GM12891 (cell line): ENCODE data around the gene ZNF445.
"Not testable (repeated sequence)": the region's sequence is repeated elsewhere in the genome, so short reads cannot be mapped to it uniquely, and the experiment has no call there.

Experiments used
- PAX5 ChIP-seq: IDR thresholded peaks from 2 replicates; pipeline ENCODE4 v1.6.1; 2011; ENCODE audit warnings: low read length, moderate library complexity, mild to moderate bottlenecking; ENCODE audit not compliant: insufficient read depth, severe bottlenecking
- POLR2A ChIP-seq: IDR thresholded peaks from 2 replicates; pipeline ENCODE4 v1.6.1; 2011; ENCODE audit warnings: low read depth, low read length, control low read depth
- POLR2AphosphoS5 ChIP-seq: IDR thresholded peaks from 2 replicates; pipeline ENCODE4 v1.6.1; 2011; ENCODE audit warnings: low read depth, low read length, control low read depth
- POU2F2 ChIP-seq: IDR thresholded peaks from 2 replicates; pipeline ENCODE4 v1.6.1; 2011; ENCODE audit warnings: low read depth, mild to moderate bottlenecking, control low read depth, low read length, moderate library complexity
- TAF1 ChIP-seq: IDR thresholded peaks from 2 replicates; pipeline ENCODE4 v1.6.1; 2011; ENCODE audit warnings: low read depth, low read length, control low read depth

- TF ChIP-seq POLR2A, TAF1, POLR2AphosphoS5, POU2F2, PAX5: not testable (repeated sequence)
These were observed 59.4 kb downstream of the ZNF445 start for GRCh38 chr3:44418118-44418517.
